H1 (cell line): ENCODE measurements around the gene SLC9A3. TPM values are rescaled to one million over a fixed set of nuclear protein-coding genes. Genes with fewer than 3 reads are reported as not detected.

Experiments
- CTCF ChIA-PET: fragments of 300-600 bp; sonication (Branson Sonifier 250); formaldehyde crosslinking; loops from one replicate; lab custom pipeline; 2021; ENCODE audit not compliant: partially characterized antibody; lab: Charles Lee
- POLR2A ChIA-PET: fragments of 300-600 bp; sonication (Branson Sonifier 250); formaldehyde crosslinking; loops from one replicate; lab custom pipeline; 2021; ENCODE audit warnings: inconsistent platforms; ENCODE audit not compliant: partially characterized antibody; lab: Charles Lee
- DNase-seq, 2 experiments: peaks; one replicate each; pipeline versions ENCODE4 v3.0.0 to v3.0.0-alpha.2; 2010 to 2022; ENCODE audit warnings: low spot score in 2 of 2, low read depth in 1 of 2, mixed read lengths in 1 of 2
- FAIRE-seq: peaks from 2 replicates; lab custom pipeline; 2011; peaks lifted over from hg19 to GRCh38; lab: Jason Lieb, UNC
- H2AFZ ChIP-seq: 2 replicates; pipeline ENCODE4 v1.8.1; 2012; ENCODE audit warnings: low read length, inconsistent platforms
- H2AK5ac ChIP-seq: 2 replicates; pipeline ENCODE4 v1.6.1; 2013; ENCODE audit warnings: low read depth, low read length
- H2BK120ac ChIP-seq: replicated peaks from 2 replicates; pipeline ENCODE3; 2013; ENCODE audit warnings: low read depth, low read length, inconsistent platforms
- H2BK12ac ChIP-seq: 2 replicates; pipeline ENCODE4 v1.6.1; 2013; ENCODE audit warnings: low read depth, low read length
- H2BK15ac ChIP-seq: 2 replicates; pipeline ENCODE4 v1.6.1; 2013; ENCODE audit warnings: low read length
- H2BK20ac ChIP-seq: 2 replicates; pipeline ENCODE4 v1.6.1; 2013; ENCODE audit warnings: low read length
- H2BK5ac ChIP-seq: 2 replicates; pipeline ENCODE4 v1.6.1; 2013; ENCODE audit warnings: low read depth, low read length
- H3K14ac ChIP-seq: 2 replicates; pipeline ENCODE4 v1.6.1; 2013; ENCODE audit warnings: inconsistent platforms; ENCODE audit not compliant: insufficient read length
- H3K18ac ChIP-seq: 2 replicates; pipeline ENCODE4 v1.6.1; 2013; ENCODE audit warnings: low read length; ENCODE audit errors: extremely low read depth
- H3K23ac ChIP-seq: 2 replicates; pipeline ENCODE4 v1.6.1; 2013; ENCODE audit warnings: inconsistent platforms; ENCODE audit not compliant: insufficient read length
- H3K23me2 ChIP-seq: 2 replicates; pipeline ENCODE4 v1.6.1; 2013; ENCODE audit warnings: low read depth, low read length
- H3K27ac ChIP-seq: 2 replicates; pipeline ENCODE4 v1.6.1; 2011; ENCODE audit warnings: low read depth, low read length, inconsistent platforms
- H3K27me3 ChIP-seq, 4 experiments: replicated peaks in 1 of 4; 1 replicate in 1 of 4; 2 replicates in 3 of 4; pipeline versions ENCODE4 v1.6.1 to v1.8.1; 2011 to 2013; ENCODE audit warnings: low read length in 3 of 4, mild to moderate bottlenecking in 3 of 4, inconsistent platforms in 2 of 4, mixed read lengths in 2 of 4, moderate library complexity in 1 of 4; ENCODE audit not compliant: control insufficient read depth in 3 of 4, insufficient read depth in 3 of 4; ENCODE audit errors: extremely low read depth in 1 of 4
- H3K36me3 ChIP-seq, 4 experiments: 2 replicates each; pipeline versions ENCODE4 v1.6.1 to v1.8.1; 2011 to 2013; ENCODE audit warnings: mild to moderate bottlenecking in 4 of 4, low read length in 3 of 4, moderate library complexity in 2 of 4, control low read depth in 1 of 4, inconsistent platforms in 1 of 4; ENCODE audit not compliant: insufficient read depth in 4 of 4, control insufficient read depth in 2 of 4
- H3K4ac ChIP-seq: replicated peaks from 2 replicates; pipeline ENCODE3; 2013; ENCODE audit warnings: low read length, low read depth, mixed read lengths, inconsistent platforms; ENCODE audit not compliant: insufficient read length
- H3K4me1 ChIP-seq, 4 experiments: replicated peaks in 1 of 4; 1 replicate in 1 of 4; 2 replicates in 3 of 4; pipeline versions ENCODE4 v1.6.1 to v1.8.1; 2011 to 2013; ENCODE audit warnings: low read length in 3 of 4, inconsistent platforms in 2 of 4, mixed read lengths in 1 of 4; ENCODE audit not compliant: insufficient read depth in 4 of 4, control insufficient read depth in 3 of 4
- H3K4me2 ChIP-seq, 2 experiments: 2 replicates each; pipeline versions ENCODE4 v1.6.1 to v1.8.1; 2011 to 2013; ENCODE audit warnings: low read depth in 2 of 2, low read length in 2 of 2, control low read depth in 1 of 2, inconsistent platforms in 1 of 2, mild to moderate bottlenecking in 1 of 2; ENCODE audit not compliant: insufficient read depth in 1 of 2
- H3K4me3 ChIP-seq, 4 experiments: fragments of 200-600, 300-600 bp in 1 of 4; sonication (generic), shearing (Covaris generic), sonication (Bioruptor Twin) in 1 of 4; 2 replicates each; pipeline versions ENCODE4 v1.5.1 to v1.8.1; 2011 to 2016; ENCODE audit warnings: low read length in 4 of 4, low read depth in 3 of 4, control low read depth in 2 of 4, inconsistent platforms in 2 of 4, mild to moderate bottlenecking in 2 of 4, mixed read lengths in 1 of 4, moderate library complexity in 1 of 4; ENCODE audit not compliant: insufficient read depth in 2 of 4; ENCODE audit errors: extremely low read depth in 1 of 4
- H3K56ac ChIP-seq: replicated peaks from 2 replicates; pipeline ENCODE3; 2013; ENCODE audit warnings: low read depth, mild to moderate bottlenecking, mixed read lengths, low read length, inconsistent platforms; ENCODE audit not compliant: insufficient read length
- H3K79me1 ChIP-seq: 2 replicates; pipeline ENCODE4 v1.6.1; 2013; ENCODE audit warnings: low read depth, low read length, control low read depth
- H3K79me2 ChIP-seq, 2 experiments: 2 replicates each; pipeline versions ENCODE4 v1.6.1 to v1.8.1; 2012 to 2013; ENCODE audit warnings: low read length in 2 of 2, mild to moderate bottlenecking in 2 of 2, inconsistent platforms in 1 of 2; ENCODE audit not compliant: insufficient read depth in 2 of 2, control insufficient read depth in 1 of 2
- H3K9ac ChIP-seq, 4 experiments: replicated peaks in 1 of 4; 1 replicate in 1 of 4; 2 replicates in 3 of 4; pipeline versions ENCODE4 v1.6.1 to v1.8.1; 2011 to 2013; ENCODE audit warnings: low read depth in 3 of 4, low read length in 3 of 4, control low read depth in 2 of 4, mild to moderate bottlenecking in 2 of 4, moderate library complexity in 2 of 4, inconsistent platforms in 1 of 4; ENCODE audit errors: extremely low read depth in 1 of 4
- H3K9me3 ChIP-seq, 2 experiments: 2 replicates each; pipeline versions ENCODE4 v1.6.1 to v1.8.1; 2012 to 2013; ENCODE audit warnings: mild to moderate bottlenecking in 2 of 2, moderate library complexity in 2 of 2, control low read depth in 1 of 2, inconsistent platforms in 1 of 2, low read depth in 1 of 2, low read length in 1 of 2, mixed read lengths in 1 of 2; ENCODE audit not compliant: insufficient read depth in 2 of 2
- H4K20me1 ChIP-seq, 2 experiments: replicated peaks in 1 of 2; 2 replicates each; pipeline versions ENCODE3 to v1.8.1; 2011 to 2013; ENCODE audit warnings: inconsistent platforms in 2 of 2, low read length in 2 of 2, mild to moderate bottlenecking in 1 of 2; ENCODE audit not compliant: insufficient read depth in 2 of 2, control insufficient read depth in 1 of 2
- H4K5ac ChIP-seq: 2 replicates; pipeline ENCODE4 v1.6.1; 2013; ENCODE audit warnings: low read length, low read depth, mixed read lengths, inconsistent platforms; ENCODE audit not compliant: insufficient read length
- H4K8ac ChIP-seq: 2 replicates; pipeline ENCODE4 v1.8.0; 2013; ENCODE audit warnings: mild to moderate bottlenecking, moderate library complexity, low read length, inconsistent platforms; ENCODE audit not compliant: insufficient read depth; ENCODE audit errors: extremely low read depth
- H4K91ac ChIP-seq: replicated peaks from 2 replicates; pipeline ENCODE3; 2013; ENCODE audit warnings: low read length, mixed read lengths, inconsistent platforms; ENCODE audit not compliant: insufficient read length
- CTCF ChIP-seq, 3 experiments: IDR thresholded peaks; 1 replicate in 2 of 3; 2 replicates in 1 of 3; pipeline versions ENCODE4 v1.5.1 to v1.6.1; 2011; ENCODE audit warnings: low read length in 3 of 3, mild to moderate bottlenecking in 3 of 3, inconsistent platforms in 2 of 3, low read depth in 1 of 3, moderate library complexity in 1 of 3; ENCODE audit not compliant: insufficient read depth in 1 of 3; ENCODE audit errors: control extremely low read depth in 1 of 3
- RAD21 ChIP-seq, 2 experiments: IDR thresholded peaks in 1 of 2; conservative IDR thresholded peaks in 1 of 2; 2 replicates each; pipeline ENCODE4 v1.6.1; 2011; ENCODE audit warnings: low read depth in 2 of 2, low read length in 2 of 2, improper control_type of control experiment in 1 of 2, inconsistent platforms in 1 of 2, mild to moderate bottlenecking in 1 of 2, moderate library complexity in 1 of 2
- ZNF274 ChIP-seq: IDR thresholded peaks from 2 replicates; pipeline ENCODE4 v1.7.0; 2012; ENCODE audit warnings: low read length, borderline replicate concordance; ENCODE audit errors: extremely low read depth
- WGBS, 2 experiments: shearing (Covaris generic) in 1 of 2; methylation state at CpG; one replicate each; pipeline versions ENCODE4 v1.1.6 to v1.1.7; 2013 to 2015; ENCODE audit warnings: low lambda C conversion rate in 2 of 2, mixed read lengths in 2 of 2, inconsistent platforms in 1 of 2, low coverage in 1 of 2, missing lambda C conversion rate in 1 of 2; ENCODE audit not compliant: insufficient replicate concordance in 2 of 2, insufficient coverage in 1 of 2, insufficient read length in 1 of 2; ENCODE audit errors: extremely low coverage in 1 of 2, missing lambda C conversion rate in 1 of 2; 5-methylcytosine and 5-hydroxymethylcytosine counted together
- polyA plus RNA-seq, 7 experiments: library from polyadenylated mRNA; depleted of rRNA in 3 of 7; stranded (reverse) in 5 of 7; unstranded in 2 of 7; fragments of >200 nt in 5 of 7; fragments of 200-250 nt in 2 of 7; gene quantifications; 1 replicate in 5 of 7; 2 replicates in 1 of 7; 4 replicates in 1 of 7; pipeline versions ENCODE4 v1.2.1 to v1.2.3, GENCODE V29; 2011 to 2013; ENCODE audit warnings: missing spikeins in 2 of 7, mixed read lengths in 2 of 7
- total RNA-seq: library from RNA; stranded (reverse); fragmentation: NEBNext Ultra II Directional; extraction: Animal tissue kit (Norgen Biotek cat#: 25700); gene quantifications from 2 replicates; pipeline ENCODE4 v1.2.1, GENCODE V29; 2021

Gene SLC9A3
- total and polyA plus RNA-seq, 2 of the 8 experiments (the other 6 are each of a cell fraction or from before 2014, with no cell fraction given), result 0.95 to 1.0 TPM

- H2BK12ac ChIP-seq, result no peak overlapping the region
- ChIA-PET CTCF (interaction anchor here (0.6 to 3.0 kb wide), 6 partner anchors 10 to 107 kb away, joined by 3 to 8 read pairs (median 4); partner anchors contain the start of gene AHRR), POLR2A (no interaction called here)
- H3K27me3 ChIP-seq, result no peaks in the 10 kb centered on the region
- no peak overlapping the region for H4K8ac ChIP-seq
- FAIRE-seq (no peak), DNase-seq (no peak)
- 88% methylated on average over 5 of the region's 5 CpGs; no CpG with 5 or more reads in 1 of the 2 experiments for WGBS, 2 experiments
- no peaks in the 10 kb centered on the region for H3K79me2 ChIP-seq
- no peaks in the 10 kb centered on the region for H3K79me1 ChIP-seq
- H3K27ac ChIP-seq, result no peak overlapping the region
- H3K4ac ChIP-seq, result no peak overlapping the region
- no peak overlapping the region for H3K56ac ChIP-seq
- H3K4me1 ChIP-seq, result peaks cover 0 to 3% (median 1%) of the 10 kb centered on the region in 4 experiments; a peak in 1 of 7 replicates
- no peak overlapping the region for H3K4me3 ChIP-seq
- H2BK120ac ChIP-seq, result no peak overlapping the region
- no peak overlapping the region for H4K5ac ChIP-seq
- H3K9me3 ChIP-seq, result peaks cover 0 to 3% of the 10 kb centered on the region in 2 experiments; a peak in 1 of 4 replicates
- H4K91ac ChIP-seq, result no peak overlapping the region
- H2AK5ac ChIP-seq, result no peak overlapping the region
- H2BK15ac ChIP-seq, result no peak overlapping the region
- H3K9ac ChIP-seq, result no peak overlapping the region
- no peak overlapping the region for H2AFZ ChIP-seq
- H3K36me3 ChIP-seq, result no peaks in the 10 kb centered on the region
- H3K4me2 ChIP-seq, result no peak overlapping the region
- no peak overlapping the region for H3K14ac ChIP-seq
- H3K18ac ChIP-seq, result no peak overlapping the region
- H3K23ac ChIP-seq, result no peak overlapping the region
- TF ChIP-seq RAD21 (IDR thresholded peaks at IDR 0.05 in 1 of 2, conservative IDR thresholded peaks at IDR 0.05 in 1 of 2; ENCODE audit: low read depth in 2 of 2, low read length in 2 of 2), result peak; percentile 31 to 47
- no peak for TF ChIP-seq ZNF274
- TF ChIP-seq CTCF (IDR thresholded peaks at IDR 0.05; ENCODE audit: control extremely low read depth in 1 of 3, insufficient read depth in 1 of 3, low read depth in 1 of 3, low read length in 3 of 3), result peak in 2 of 3 experiments; percentile 12 to 14; a peak in 1 of 4 replicates
- H2BK5ac ChIP-seq, result no peak overlapping the region
- peaks cover 10% of the 10 kb centered on the region; the same call in 1 of the 2 replicates for H3K23me2 ChIP-seq
- H2BK20ac ChIP-seq, result no peak overlapping the region
- peaks cover 0 to 4% of the 10 kb centered on the region in 2 experiments for H4K20me1 ChIP-seq
Observed at GRCh38 chr5:425714-426113, 98.5 kb downstream of the SLC9A3 start.
